HCT116 (cell line): Measurements from ENCODE around the gene VWF. TPM values are rescaled to one million over a fixed set of nuclear protein-coding genes. Genes with fewer than 3 reads are reported as not detected.

Source experiments
- ATAC-seq: fragments of 200-7000 bp; cut with Tn5 transposase; 2 replicates; pipeline ENCODE4 v1.9.1; 2020; ENCODE audit warnings: mild to moderate bottlenecking, moderate library complexity
- BruUV-seq: library from RNA; stranded (reverse); fragments of 400-500 nt; replicated peaks from 2 replicates; lab custom pipeline; 2021; lab: Mats Ljungman, UMichigan
- CTCF ChIA-PET: fragments of 300-600 bp; sonication (Branson Sonifier 250); formaldehyde crosslinking; loops from one replicate; lab custom pipeline; 2021; ENCODE audit warnings: antibody characterized with exemption; lab: Charles Lee
- POLR2A ChIA-PET: fragments of 300-600, 350-600 bp; sonication (Branson Sonifier 250); formaldehyde crosslinking; loops from one replicate; lab custom pipeline; 2021; ENCODE audit warnings: antibody characterized with exemption; lab: Charles Lee
- RAD21 ChIA-PET, 2 experiments: fragments of 300-600 bp; sonication (Branson Sonifier 250); formaldehyde crosslinking; loops; one replicate each; lab custom pipeline; 2023; ENCODE audit warnings: low total read pairs in 2 of 2; ENCODE audit not compliant: uncharacterized antibody in 2 of 2, unreplicated experiment in 2 of 2, low non-redundant PET in 1 of 2; lab: Charles Lee
- DNase-seq: peaks from one replicate; pipeline ENCODE4 v3.0.0-alpha.2; 2010; ENCODE audit warnings: low read depth, low spot score
- H2AFZ ChIP-seq: fragments of 200-600 bp; shearing (Covaris generic), sonication (generic); 2 replicates; pipeline ENCODE4 v1.6.1; 2017; ENCODE audit warnings: low read depth, mixed run types, mixed read lengths, antibody characterized with exemption, low read length; ENCODE audit not compliant: poor library complexity, severe bottlenecking
- H3K27ac ChIP-seq: 2 replicates; pipeline ENCODE4 v1.5.1; 2012; ENCODE audit warnings: low read depth, low read length
- H3K27me3 ChIP-seq: fragments of 200-600 bp; sonication (generic); 2 replicates; pipeline ENCODE4 v1.6.1; 2016; ENCODE audit warnings: mixed run types, low read length, mixed read lengths; ENCODE audit not compliant: insufficient read depth
- H3K36me3 ChIP-seq, 2 experiments: fragments of 200-500 bp in 1 of 2; fragments of 200-600 bp in 1 of 2; sonication (Bioruptor generic) in 1 of 2; sonication (generic) in 1 of 2; 2 replicates each; pipeline versions ENCODE4 v1.5.1 to v1.6.1; 2014 to 2016; ENCODE audit warnings: low read length in 2 of 2, inconsistent platforms in 1 of 2, mixed read lengths in 1 of 2, mixed run types in 1 of 2; ENCODE audit not compliant: insufficient read depth in 2 of 2, control insufficient read depth in 1 of 2
- H3K4me1 ChIP-seq, 2 experiments: fragments of 200-600 bp in 1 of 2; sonication (generic) in 1 of 2; 2 replicates each; pipeline versions ENCODE4 v1.5.1 to v1.6.1; 2012 to 2017; ENCODE audit warnings: low read length in 2 of 2, inconsistent platforms in 1 of 2, mild to moderate bottlenecking in 1 of 2, mixed read lengths in 1 of 2, mixed run types in 1 of 2, moderate library complexity in 1 of 2; ENCODE audit not compliant: insufficient read depth in 2 of 2, control insufficient read depth in 1 of 2
- H3K4me2 ChIP-seq: fragments of 200-600 bp; sonication (generic); 2 replicates; pipeline ENCODE4 v1.6.1; 2017; ENCODE audit warnings: mixed run types, low read length, mixed read lengths
- H3K4me3 ChIP-seq, 2 experiments: fragments of 200-600 bp in 1 of 2; sonication (generic) in 1 of 2; replicated peaks in 1 of 2; 2 replicates each; pipeline ENCODE4 v1.5.1; 2011 to 2016; ENCODE audit warnings: low read length in 2 of 2, control low read depth in 1 of 2, low read depth in 1 of 2, mild to moderate bottlenecking in 1 of 2, mixed read lengths in 1 of 2, mixed run types in 1 of 2
- H3K79me2 ChIP-seq: fragments of 200-600 bp; sonication (generic); 2 replicates; pipeline ENCODE4 v1.6.1; 2017; ENCODE audit warnings: mild to moderate bottlenecking, mixed run types, low read length, moderate library complexity, mixed read lengths; ENCODE audit not compliant: insufficient read depth
- H3K9ac ChIP-seq: fragments of 200-600 bp; sonication (generic); 2 replicates; pipeline ENCODE4 v1.6.1; 2016; ENCODE audit warnings: low read length, mixed read lengths
- H3K9me2 ChIP-seq: fragments of 200-600 bp; sonication (generic), shearing (Covaris generic); 2 replicates; pipeline ENCODE4 v1.6.1; 2017; ENCODE audit warnings: mixed run types, mild to moderate bottlenecking, moderate library complexity; ENCODE audit not compliant: insufficient read depth
- H3K9me3 ChIP-seq, 2 experiments: fragments of 200-500 bp in 1 of 2; fragments of 200-600 bp in 1 of 2; sonication (Bioruptor generic) in 1 of 2; sonication (generic) in 1 of 2; 2 replicates each; pipeline ENCODE4 v1.6.1; 2014 to 2017; ENCODE audit warnings: low read length in 2 of 2, mixed read lengths in 2 of 2, inconsistent platforms in 1 of 2, low read depth in 1 of 2, mild to moderate bottlenecking in 1 of 2, mixed run types in 1 of 2, moderate library complexity in 1 of 2; ENCODE audit not compliant: control insufficient read depth in 1 of 2, insufficient read depth in 1 of 2
- H4K20me1 ChIP-seq: fragments of 200-600 bp; sonication (generic), shearing (Covaris generic); 2 replicates; pipeline ENCODE4 v1.6.1; 2017; ENCODE audit warnings: mixed run types, mild to moderate bottlenecking, moderate library complexity; ENCODE audit not compliant: insufficient read depth
- CBX3 ChIP-seq: IDR thresholded peaks from 2 replicates; pipeline ENCODE4 v1.6.1; 2012; ENCODE audit warnings: low read depth
- CEBPB ChIP-seq: IDR thresholded peaks from 2 replicates; pipeline ENCODE4 v1.6.1; 2012; ENCODE audit warnings: low read depth
- CTCF ChIP-seq, 3 experiments: fragments of 200-600 bp in 1 of 3; sonication (generic) in 1 of 3; IDR thresholded peaks in 2 of 3; conservative IDR thresholded peaks in 1 of 3; 2 replicates each; pipeline ENCODE4 v1.5.1; 2012 to 2017; ENCODE audit warnings: low read depth in 2 of 3, low read length in 2 of 3, antibody characterized with exemption in 1 of 3, borderline replicate concordance in 1 of 3, control low read depth in 1 of 3, mild to moderate bottlenecking in 1 of 3, mixed read lengths in 1 of 3, mixed run types in 1 of 3, moderate library complexity in 1 of 3; ENCODE audit not compliant: insufficient read depth in 1 of 3
- ELF1 ChIP-seq: IDR thresholded peaks from 2 replicates; pipeline ENCODE4 v1.6.1; 2012; ENCODE audit warnings: low read depth, borderline replicate concordance
- EZH2phosphoT487 ChIP-seq: fragments of 200-600 bp; IDR thresholded peaks from 2 replicates; pipeline ENCODE4 v1.6.1; 2018; ENCODE audit warnings: antibody characterized with exemption, borderline replicate concordance
- FOSL1 ChIP-seq: IDR thresholded peaks from 2 replicates; pipeline ENCODE4 v1.6.1; 2012; ENCODE audit warnings: low read depth
- JUND ChIP-seq: IDR thresholded peaks from 2 replicates; pipeline ENCODE4 v1.6.1; 2012
- POLR2A ChIP-seq: IDR thresholded peaks from 2 replicates; pipeline ENCODE4 v1.7.0; 2011; ENCODE audit warnings: borderline replicate concordance; ENCODE audit not compliant: insufficient read depth, insufficient read length; ENCODE audit errors: extremely low read depth
- POLR2AphosphoS5 ChIP-seq: IDR thresholded peaks from 2 replicates; pipeline ENCODE4 v1.6.1; 2011; ENCODE audit warnings: mild to moderate bottlenecking, low read depth, low read length, moderate library complexity
- RAD21 ChIP-seq: IDR thresholded peaks from 2 replicates; pipeline ENCODE4 v1.6.1; 2012; ENCODE audit warnings: low read depth, mild to moderate bottlenecking
- REST ChIP-seq: IDR thresholded peaks from 2 replicates; pipeline ENCODE4 v1.6.1; 2012; ENCODE audit warnings: low read depth
- SP1 ChIP-seq: IDR thresholded peaks from 2 replicates; pipeline ENCODE4 v1.6.1; 2012; ENCODE audit warnings: low read depth
- SRF ChIP-seq: IDR thresholded peaks from 2 replicates; pipeline ENCODE4 v1.6.1; 2012; ENCODE audit warnings: low read depth
- TCF7L2 ChIP-seq: IDR thresholded peaks from 2 replicates; pipeline ENCODE4 v1.7.0; 2011; ENCODE audit warnings: borderline replicate concordance, inconsistent platforms; ENCODE audit not compliant: insufficient read depth, insufficient read length; ENCODE audit errors: extremely low read depth
- YY1 ChIP-seq: IDR thresholded peaks from 2 replicates; pipeline ENCODE4 v1.6.1; 2011; ENCODE audit warnings: low read length, low read depth, moderate library complexity, mild to moderate bottlenecking; ENCODE audit not compliant: insufficient replicate concordance; ENCODE audit errors: extremely low read depth
- ZBTB33 ChIP-seq: IDR thresholded peaks from 2 replicates; pipeline ENCODE4 v1.6.1; 2011; ENCODE audit warnings: mild to moderate bottlenecking, low read length, moderate library complexity; ENCODE audit not compliant: insufficient replicate concordance; ENCODE audit errors: extremely low read depth
- ZFX ChIP-seq: fragments of 450-650 bp; IDR thresholded peaks from 2 replicates; pipeline ENCODE4 v1.6.1; 2017
- ZNF274 ChIP-seq: fragments of 200-500 bp; sonication (Bioruptor generic); IDR thresholded peaks from 2 replicates; pipeline ENCODE4 v1.6.1; 2014; ENCODE audit warnings: mild to moderate bottlenecking, low read depth, low read length, inconsistent platforms
- intact Hi-C: fragments of 100-400 bp; cut with micrococcal nuclease; formaldehyde crosslinking; loops from 2 replicates; pipeline ENCODE4 v1.10.0; 2022
- total RNA-seq: library from RNA; stranded (reverse); gene quantifications from one replicate; pipeline ENCODE4 v1.2.1, GENCODE V29; 2021; ENCODE audit not compliant: unreplicated experiment
- TF ChIP-seq, protein P1 (sequence below): IDR thresholded peaks from 2 replicates; pipeline ENCODE4 v1.6.1; 2012

VWF gene
- total RNA-seq, 1 experiment from 2014 or later: 0.57 TPM

GRCh38 chr12:6123258-6123657, 1.2 kb downstream of the VWF start:
- ChIA-PET CTCF (no interaction called here), RAD21 (no interaction called here), POLR2A (no interaction called here)
- Histone ChIP-seq H3K4me2 (no peak overlapping the region), H3K9me2 (no peaks in the 10 kb centered on the region), H3K27me3 (no peaks in the 10 kb centered on the region), H3K9ac (no peak overlapping the region), H3K36me3 (no peaks in the 10 kb centered on the region), H4K20me1 (no peaks in the 10 kb centered on the region), H2AFZ (no peak overlapping the region), H3K4me1 (no peaks in the 10 kb centered on the region), H3K27ac (no peak overlapping the region), H3K4me3 (no peak overlapping the region), H3K79me2 (no peaks in the 10 kb centered on the region), H3K9me3 (no peaks in the 10 kb centered on the region)
- BruUV-seq: no TSS peak
- DNase-seq (no peak), ATAC-seq (no peak)
- TF ChIP-seq EZH2phosphoT487: no peak
- no peak for TF ChIP-seq POLR2AphosphoS5
- TF ChIP-seq JUND: no peak
- TF ChIP-seq SP1: no peak
- TF ChIP-seq SRF: no peak
- TF ChIP-seq ZNF274: no peak
- no peak for TF ChIP-seq CEBPB
- TF ChIP-seq POLR2A: no peak
- no peak for TF ChIP-seq ELF1
- TF ChIP-seq ZFX: no peak
- no peak for TF ChIP-seq ZBTB33
- TF ChIP-seq, protein P1, sequence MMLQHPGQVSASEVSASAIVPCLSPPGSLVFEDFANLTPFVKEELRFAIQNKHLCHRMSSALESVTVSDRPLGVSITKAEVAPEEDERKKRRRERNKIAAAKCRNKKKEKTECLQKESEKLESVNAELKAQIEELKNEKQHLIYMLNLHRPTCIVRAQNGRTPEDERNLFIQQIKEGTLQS: no peak
- TF ChIP-seq TCF7L2: no peak
- no peak for TF ChIP-seq FOSL1
- no peak for TF ChIP-seq REST
- no peak for TF ChIP-seq YY1
- no peak for TF ChIP-seq CTCF (IDR thresholded peaks at IDR 0.05 in 2 of 3, conservative IDR thresholded peaks at IDR 0.05 in 1 of 3; ENCODE audit: borderline replicate concordance in 1 of 3, insufficient read depth in 1 of 3, low read depth in 2 of 3, low read length in 2 of 3)
- TF ChIP-seq RAD21: no peak
- no peak for TF ChIP-seq CBX3
- intact Hi-C loops: no loop called here
